SK-N-SH (cell line): ENCODE data around the gene ELMO1. TPM values are rescaled to one million over a fixed set of nuclear protein-coding genes. Genes with fewer than 3 reads are reported as not detected.

Experiments used
- CTCF ChIA-PET: fragments of 300-600, 350-600 bp; formaldehyde crosslinking; extraction: SDS; loops from one replicate; lab custom pipeline; 2021; lab: Yijun Ruan, JAX
- POLR2A ChIA-PET: fragments of 350-600 bp; sonication (Branson Sonifier 250); formaldehyde crosslinking; extraction: SDS; loops from one replicate; lab custom pipeline; 2020; ENCODE audit warnings: antibody characterized with exemption, inconsistent platforms; lab: Yijun Ruan, JAX
- DNase-seq: peaks from one replicate; pipeline ENCODE4 v3.0.0; 2012
- H2AFZ ChIP-seq: fragments of 200-600 bp; sonication (generic); 2 replicates; pipeline ENCODE4 v1.8.1; 2016; ENCODE audit warnings: antibody characterized with exemption, mild to moderate bottlenecking, low read depth
- H3F3A ChIP-seq: fragments of 200-600 bp; sonication (generic); replicated peaks from 2 replicates; pipeline ENCODE3; 2016; ENCODE audit warnings: antibody characterized with exemption, mild to moderate bottlenecking; ENCODE audit not compliant: insufficient read depth
- H3K27ac ChIP-seq, 2 experiments: fragments of 200-500 bp in 1 of 2; fragments of 200-600 bp in 1 of 2; sonication (Bioruptor generic) in 1 of 2; sonication (generic), shearing (Covaris generic) in 1 of 2; 2 replicates each; pipeline versions ENCODE4 v1.5.1 to v1.6.1; 2014 to 2016; ENCODE audit warnings: low read depth in 2 of 2, inconsistent platforms in 1 of 2, low read length in 1 of 2, mild to moderate bottlenecking in 1 of 2, mixed read lengths in 1 of 2
- H3K27me3 ChIP-seq: fragments of 200-600 bp; sonication (generic), shearing (Covaris generic); 2 replicates; pipeline ENCODE4 v1.6.1; 2016; ENCODE audit warnings: mixed run types; ENCODE audit not compliant: insufficient read depth
- H3K36me3 ChIP-seq, 2 experiments: fragments of 200-500 bp in 1 of 2; fragments of 200-600 bp in 1 of 2; sonication (Bioruptor generic) in 1 of 2; sonication (generic) in 1 of 2; replicated peaks in 1 of 2; 2 replicates each; pipeline versions ENCODE3 to v1.5.1; 2014 to 2016; ENCODE audit warnings: low read length in 1 of 2, mild to moderate bottlenecking in 1 of 2; ENCODE audit not compliant: insufficient read depth in 2 of 2, control insufficient read depth in 1 of 2
- H3K4me1 ChIP-seq, 2 experiments: fragments of 200-500 bp in 1 of 2; fragments of 200-600 bp in 1 of 2; sonication (Bioruptor generic) in 1 of 2; sonication (generic), shearing (Covaris generic) in 1 of 2; 2 replicates each; pipeline versions ENCODE4 v1.5.1 to v1.6.1; 2014 to 2016; ENCODE audit warnings: low read depth in 1 of 2, low read length in 1 of 2, mixed run types in 1 of 2; ENCODE audit not compliant: insufficient read depth in 2 of 2, control insufficient read depth in 1 of 2
- H3K4me2 ChIP-seq: fragments of 200-600 bp; sonication (generic), shearing (Covaris generic); 2 replicates; pipeline ENCODE4 v1.6.1; 2017; ENCODE audit warnings: mixed run types
- H3K4me3 ChIP-seq, 2 experiments: fragments of 200-500 bp in 1 of 2; fragments of 200-600 bp in 1 of 2; sonication (Bioruptor generic) in 1 of 2; sonication (generic), shearing (Covaris generic) in 1 of 2; 2 replicates each; pipeline versions ENCODE4 v1.5.1 to v1.8.1; 2014 to 2016; ENCODE audit warnings: low read depth in 2 of 2, inconsistent platforms in 1 of 2, low read length in 1 of 2, mild to moderate bottlenecking in 1 of 2, mixed read lengths in 1 of 2, moderate library complexity in 1 of 2
- H3K79me2 ChIP-seq: fragments of 200-600 bp; sonication (generic); 2 replicates; pipeline ENCODE4 v1.8.1; 2017; ENCODE audit warnings: mild to moderate bottlenecking; ENCODE audit not compliant: insufficient read depth
- H3K9ac ChIP-seq: fragments of 200-600 bp; sonication (generic); 2 replicates; pipeline ENCODE4 v1.6.1; 2017; ENCODE audit warnings: mixed run types
- H3K9me2 ChIP-seq: fragments of 200-600 bp; sonication (generic); 2 replicates; pipeline ENCODE4 v1.6.1; 2017; ENCODE audit warnings: mixed run types
- H3K9me3 ChIP-seq: fragments of 200-600 bp; sonication (generic); 2 replicates; pipeline ENCODE4 v1.6.1; 2017; ENCODE audit warnings: mixed run types, mild to moderate bottlenecking, moderate library complexity
- H4K20me1 ChIP-seq: fragments of 200-600 bp; sonication (generic); 2 replicates; pipeline ENCODE4 v1.6.1; 2017; ENCODE audit warnings: mild to moderate bottlenecking, mixed run types; ENCODE audit not compliant: insufficient read depth
- EP300 ChIP-seq, 2 experiments: IDR thresholded peaks; 2 replicates each; pipeline versions ENCODE4 v1.4.0 to v1.6.1; 2012; ENCODE audit warnings: borderline replicate concordance in 1 of 2, low read depth in 1 of 2, low read length in 1 of 2
- FOSL2 ChIP-seq: IDR thresholded peaks from 2 replicates; pipeline ENCODE4 v1.4.0; 2012; ENCODE audit warnings: low read depth, mild to moderate bottlenecking, moderate library complexity, borderline replicate concordance
- FOXJ3 ChIP-seq: sonication (generic); formaldehyde crosslinking; IDR thresholded peaks from 2 replicates; pipeline ENCODE4 v1.5.1; 2020; ENCODE audit warnings: mild to moderate bottlenecking, missing genetic modification reagents
- GABPA ChIP-seq: IDR thresholded peaks from 2 replicates; pipeline ENCODE4 v1.4.0; 2012; ENCODE audit warnings: low read depth, mild to moderate bottlenecking
- GATA2 ChIP-seq: sonication (generic); formaldehyde crosslinking; IDR thresholded peaks from 2 replicates; pipeline ENCODE4 v1.5.0; 2020; ENCODE audit warnings: mild to moderate bottlenecking, missing genetic modification reagents
- IRF3 ChIP-seq: fragments of 150-350 bp; IDR thresholded peaks from 2 replicates; pipeline ENCODE4 v1.6.1; 2016; ENCODE audit warnings: mild to moderate bottlenecking, low read depth, low read length
- POLR2AphosphoS5 ChIP-seq: IDR thresholded peaks from 2 replicates; pipeline ENCODE4 v1.6.1; 2012; ENCODE audit warnings: low read depth, low read length
- REST ChIP-seq: IDR thresholded peaks from 2 replicates; pipeline ENCODE4 v1.6.1; 2012; ENCODE audit warnings: mild to moderate bottlenecking, low read depth, low read length, moderate library complexity
- RFX5 ChIP-seq: IDR thresholded peaks from 2 replicates; pipeline ENCODE4 v1.6.1; 2012; ENCODE audit warnings: mild to moderate bottlenecking, improper control_type of control experiment, low read length
- TAF1 ChIP-seq: IDR thresholded peaks from 2 replicates; pipeline ENCODE4 v1.6.1; 2012; ENCODE audit warnings: low read depth, mild to moderate bottlenecking, low read length, moderate library complexity, borderline replicate concordance
- USF2 ChIP-seq: fragments of 150-350 bp; IDR thresholded peaks from 2 replicates; pipeline ENCODE4 v1.6.1; 2017; ENCODE audit warnings: antibody characterized with exemption, low read length, low read depth, borderline replicate concordance
- ZBTB33 ChIP-seq: IDR thresholded peaks from 2 replicates; pipeline ENCODE4 v1.4.0; 2012; ENCODE audit warnings: low read depth, borderline replicate concordance
- WGBS: methylation state at CpG from one replicate; pipeline ENCODE4 v1.1.6; 2017; ENCODE audit warnings: low lambda C conversion rate; 5-methylcytosine and 5-hydroxymethylcytosine counted together
- polyA plus RNA-seq, 3 experiments: library from polyadenylated mRNA; depleted of rRNA; stranded (reverse); fragments of >200 nt; gene quantifications; 2 replicates each; pipeline ENCODE4 v1.2.3, GENCODE V29; 2012

Gene ELMO1
- polyA plus RNA-seq, 1 of the 3 experiments (the other 2 are of a cell fraction), result 0.64 TPM

- CTCF ChIA-PET, result interaction anchor here (1.0 to 1.2 kb wide), 2 partner anchors 12 to 1049 kb away, joined by 3 to 4 read pairs; no protein-coding TSS in a partner anchor
- TF ChIP-seq IRF3, result no peak
- TF ChIP-seq USF2, result no peak
- Histone ChIP-seq H3K9me3 (peaks cover 14% of the 10 kb centered on the region; the same call in 1 of the 2 replicates), H3F3A (no peaks in the 10 kb centered on the region), H3K9me2 (no peaks in the 10 kb centered on the region), H3K9ac (no peak overlapping the region), H3K79me2 (no peaks in the 10 kb centered on the region), H3K4me2 (no peak overlapping the region), H3K4me1 (peaks cover 0 to 11% of the 10 kb centered on the region in 2 experiments; a peak in 2 of 4 replicates), H3K36me3 (no peaks in the 10 kb centered on the region), H4K20me1 (no peaks in the 10 kb centered on the region), H3K27me3 (no peaks in the 10 kb centered on the region), H3K4me3 (no peak overlapping the region), H2AFZ (no peak overlapping the region), H3K27ac (peak overlapping the region in 1 of 2 experiments; percentile 89; a peak in 2 of 4 replicates)
- POLR2A ChIA-PET, result no interaction called here
- WGBS, result 30% methylated on average over 5 of the region's 5 CpGs
- peak; percentile 34 for DNase-seq
Measured at GRCh38 chr7:36852017-36852416, 596.6 kb downstream of the ELMO1 start.

GRCh38 chr7:36851382-36851781, 597.3 kb downstream of the ELMO1 start:
- no peaks in the 10 kb centered on the region for H4K20me1 ChIP-seq
- WGBS, result 38% methylated on average over 3 of the region's 3 CpGs
- DNase-seq, result peak; percentile 11
- ChIA-PET POLR2A (no interaction called here), CTCF (interaction anchor here (1.0 to 1.2 kb wide), 2 partner anchors 11 to 1050 kb away, joined by 3 to 4 read pairs; no protein-coding TSS in a partner anchor)
- TF ChIP-seq FOXJ3 (CRISPR knock-in tag), result no peak
- TF ChIP-seq EP300 (IDR thresholded peaks at IDR 0.05; ENCODE audit: borderline replicate concordance in 1 of 2, low read depth in 1 of 2, low read length in 1 of 2), result 0 out of 4 replicates have a peak, but pooled peaks of 1 of the 2 experiments have one; percentile 18
- TF ChIP-seq RFX5, result 0 out of 2 replicates have a peak, but pooled peaks have one; percentile 25
- H3K9me3 ChIP-seq, result peaks cover 14% of the 10 kb centered on the region; the same call in 1 of the 2 replicates
- peaks cover 0 to 11% of the 10 kb centered on the region in 2 experiments; a peak in 2 of 4 replicates for H3K4me1 ChIP-seq
- H3K9me2 ChIP-seq, result no peaks in the 10 kb centered on the region
- H3K27me3 ChIP-seq, result no peaks in the 10 kb centered on the region
- H3K79me2 ChIP-seq, result no peaks in the 10 kb centered on the region
- peak overlapping the region in 1 of 2 experiments; percentile 89; a peak in 2 of 4 replicates for H3K27ac ChIP-seq
- no peak overlapping the region for H3K4me2 ChIP-seq
- no peaks in the 10 kb centered on the region for H3F3A ChIP-seq
- H2AFZ ChIP-seq, result no peak overlapping the region
- no peaks in the 10 kb centered on the region for H3K36me3 ChIP-seq
- no peak overlapping the region for H3K9ac ChIP-seq
- no peak overlapping the region for H3K4me3 ChIP-seq

- Histone ChIP-seq H3K79me2 (no peaks in the 10 kb centered on the region), H4K20me1 (no peaks in the 10 kb centered on the region), H3K27me3 (no peaks in the 10 kb centered on the region), H3K4me2 (no peak overlapping the region), H3K4me3 (no peak overlapping the region), H3K36me3 (no peaks in the 10 kb centered on the region), H3K9me3 (peaks cover 20% of the 10 kb centered on the region; the same call in 1 of the 2 replicates), H3K4me1 (peaks cover 0 to 11% of the 10 kb centered on the region in 2 experiments; a peak in 2 of 4 replicates), H3K9ac (no peak overlapping the region), H3K9me2 (no peaks in the 10 kb centered on the region), H3K27ac (no peak overlapping the region), H3F3A (no peaks in the 10 kb centered on the region), H2AFZ (no peak overlapping the region)
- ChIA-PET POLR2A (no interaction called here), CTCF (interaction anchor here (1.1 to 1.2 kb wide), 2 partner anchors 36 to 119 kb away, joined by 3 to 4 read pairs; no protein-coding TSS in a partner anchor)
- 43% methylated on average over 4 of the region's 4 CpGs for WGBS
- no peak for DNase-seq
- no peak for TF ChIP-seq GABPA
- TF ChIP-seq TAF1, result no peak
- TF ChIP-seq GATA2 (CRISPR knock-in tag), result no peak
- no peak for TF ChIP-seq POLR2AphosphoS5
- TF ChIP-seq ZBTB33, result no peak
- TF ChIP-seq REST, result no peak
- TF ChIP-seq FOSL2, result no peak
Measured at GRCh38 chr7:36847946-36848345, 600.7 kb downstream of the ELMO1 start.
